CD4-positive, alpha-beta T cell treated with Interleukin-2 at 100 ng/mL for 4 hours (primary cell): Measurements from ENCODE around the gene NRXN3.

Source experiments
- DNase-seq: peaks from one replicate; pipeline ENCODE4 v3.0.0-alpha.2; 2020; ENCODE audit warnings: low spot score

NRXN3 gene

DNA sequence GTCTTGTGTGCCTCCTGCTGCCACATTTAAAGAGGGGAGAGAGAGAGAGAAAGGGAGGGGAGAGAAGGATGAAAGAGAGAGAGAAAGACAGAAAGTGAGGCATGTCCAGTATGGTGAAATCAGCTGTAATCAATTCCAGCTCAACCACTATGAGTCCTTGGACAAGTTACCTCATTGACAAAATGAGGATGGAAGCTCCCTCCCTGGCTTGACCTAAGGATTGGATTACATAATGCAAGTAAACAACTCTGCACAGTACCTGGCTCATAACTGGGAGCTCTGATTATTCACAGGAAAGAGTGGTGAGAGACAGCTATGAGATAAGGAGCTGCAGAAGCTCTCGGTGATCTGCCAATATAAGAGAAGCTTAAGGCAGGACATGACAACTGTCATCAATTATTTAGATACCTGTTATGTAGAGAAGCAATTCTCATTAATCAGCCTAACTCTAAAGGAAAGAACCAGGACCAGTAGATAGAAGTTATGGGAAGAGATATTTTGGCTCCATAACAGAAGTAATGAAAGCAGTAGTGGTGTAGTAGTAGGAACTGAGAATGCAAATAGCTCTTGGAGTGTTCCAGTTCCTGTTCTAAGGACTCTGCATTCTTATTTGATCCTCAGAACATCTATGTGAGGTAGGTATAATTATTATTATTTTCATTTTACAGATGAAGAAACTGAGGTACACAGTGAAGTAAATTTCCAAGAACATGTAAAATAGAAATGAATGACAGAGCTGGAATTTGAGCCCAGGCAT lies 1249.6 kb downstream of the NRXN3 start:
- no peak for DNase-seq

DNA sequence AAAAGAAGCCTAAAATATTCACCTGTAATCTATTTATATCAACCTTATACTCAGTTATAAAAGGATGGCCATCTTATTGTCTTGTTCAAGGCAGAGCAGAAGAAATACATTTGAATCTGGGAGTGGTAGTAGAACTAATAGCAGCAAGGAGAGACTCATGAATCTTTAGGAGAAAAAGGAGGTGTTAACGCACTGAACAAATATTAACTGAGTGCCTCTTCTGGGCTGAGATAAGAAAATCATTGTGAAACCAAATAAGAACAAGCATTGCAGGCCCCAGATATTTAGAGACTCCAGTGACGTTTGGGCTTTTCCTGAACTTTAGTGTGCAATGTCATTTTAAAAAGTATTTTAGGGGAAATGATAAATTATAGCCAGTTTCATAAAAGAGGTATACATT lies 1250.6 kb downstream of the NRXN3 start:
- DNase-seq: no peak

DNA sequence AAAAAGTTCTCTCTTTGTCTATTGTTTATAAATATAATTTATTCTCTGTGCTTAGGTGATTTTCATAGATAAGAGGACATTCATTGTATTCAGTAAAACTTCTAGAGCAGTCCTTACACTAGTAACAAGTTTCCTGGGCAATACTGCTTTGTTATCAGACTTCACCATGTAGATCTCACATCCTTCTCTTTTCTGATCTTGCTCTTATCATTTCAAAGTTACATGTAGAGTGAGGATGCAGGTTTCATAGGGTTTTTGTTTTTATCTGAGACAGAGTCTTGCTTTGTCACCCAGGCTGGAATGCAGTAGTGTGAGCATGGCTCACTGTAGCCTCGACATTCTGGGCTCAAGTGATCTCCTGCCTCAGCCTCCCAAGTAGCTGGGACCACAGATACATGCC lies 1251.6 kb downstream of the NRXN3 start:
- DNase-seq: no peak

DNA sequence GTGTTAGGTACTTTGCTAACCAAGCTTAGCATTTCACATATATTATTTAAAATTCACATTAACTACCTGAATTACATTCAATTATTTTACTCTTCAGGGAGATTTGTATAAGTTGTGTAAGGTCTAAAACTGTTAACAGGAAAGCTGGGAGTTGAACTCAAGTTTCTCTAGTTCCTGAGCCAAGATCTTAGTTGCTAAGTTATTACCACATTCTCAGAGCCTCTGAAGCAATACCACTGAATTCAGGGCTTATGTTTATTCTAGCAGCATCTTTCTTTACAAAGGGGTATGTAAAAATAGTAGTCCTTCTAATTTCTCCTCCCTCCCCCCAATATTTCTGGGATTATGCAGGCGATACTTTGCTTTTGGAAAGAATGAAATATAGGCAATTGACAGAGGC lies 1254.3 kb downstream of the NRXN3 start:
- no peak for DNase-seq

DNA sequence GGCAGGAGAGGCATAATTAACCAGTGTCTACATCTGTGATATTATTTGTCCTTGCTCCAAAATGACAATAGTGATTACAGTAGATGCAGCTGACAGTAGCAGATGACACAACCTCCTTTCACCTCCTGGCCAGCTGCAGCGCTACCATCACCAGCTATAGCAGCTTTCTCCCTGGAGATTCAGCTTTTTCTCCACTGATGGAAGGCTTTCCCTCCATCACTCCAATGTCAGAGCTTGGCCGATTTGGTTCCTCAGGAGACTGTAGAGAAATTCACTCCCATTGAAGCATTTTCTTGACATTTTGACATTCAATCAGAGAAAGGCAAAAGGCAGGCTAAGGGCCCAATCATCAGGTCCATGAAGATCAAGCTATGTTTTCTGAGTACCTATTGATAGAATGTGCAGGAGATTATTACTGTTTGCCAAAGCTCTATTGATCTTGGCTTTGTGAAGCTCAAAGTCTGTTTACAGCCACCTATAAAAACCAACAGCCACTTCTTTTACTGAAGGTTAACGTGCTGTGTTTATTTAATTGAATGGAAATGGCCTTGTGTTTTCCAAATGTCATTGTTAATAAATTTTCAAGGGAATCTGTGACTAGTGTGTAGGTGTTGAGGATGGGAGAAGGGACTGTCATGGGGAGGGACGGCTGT lies 1256.1 kb downstream of the NRXN3 start:
- no peak for DNase-seq

DNA sequence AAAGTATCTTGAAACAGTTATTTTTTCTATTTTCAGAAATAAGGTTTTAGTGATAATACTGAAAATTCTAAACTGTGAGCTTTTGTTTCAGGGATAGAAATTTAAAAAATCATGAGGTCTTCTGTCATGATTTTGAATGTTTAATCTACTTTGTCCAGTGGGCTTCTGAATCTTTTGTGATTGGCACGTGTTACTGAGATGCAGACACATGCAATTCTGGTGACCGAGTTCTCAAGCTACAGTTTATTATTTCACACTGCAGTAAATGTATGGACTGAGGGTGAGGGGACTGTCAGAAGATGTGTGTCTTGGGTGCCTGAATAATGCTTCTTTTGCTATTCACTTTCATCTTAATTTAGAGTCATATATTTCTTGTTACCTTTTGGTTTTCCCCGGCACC lies 1262.5 kb downstream of the NRXN3 start:
- DNase-seq: no peak

DNA sequence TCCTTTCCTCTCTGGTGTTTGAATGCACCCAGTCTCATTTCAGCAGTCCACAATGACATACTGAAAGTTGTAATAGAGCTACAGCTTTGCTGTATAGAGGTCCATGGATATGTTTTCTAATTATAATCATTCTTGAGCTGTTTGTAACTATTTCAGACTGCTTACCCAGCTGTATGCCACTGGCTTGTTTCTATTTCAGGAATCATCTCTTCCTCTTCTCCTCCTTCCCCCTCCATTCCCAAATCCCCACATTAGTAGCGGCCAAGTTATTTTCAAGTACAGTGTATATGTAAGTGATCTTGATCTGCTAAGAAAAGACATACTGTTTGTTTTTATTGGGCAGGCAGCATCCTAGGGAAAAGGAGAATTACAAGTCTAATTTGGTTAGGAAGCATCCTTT lies 1266.2 kb downstream of the NRXN3 start:
- DNase-seq: no peak

DNA sequence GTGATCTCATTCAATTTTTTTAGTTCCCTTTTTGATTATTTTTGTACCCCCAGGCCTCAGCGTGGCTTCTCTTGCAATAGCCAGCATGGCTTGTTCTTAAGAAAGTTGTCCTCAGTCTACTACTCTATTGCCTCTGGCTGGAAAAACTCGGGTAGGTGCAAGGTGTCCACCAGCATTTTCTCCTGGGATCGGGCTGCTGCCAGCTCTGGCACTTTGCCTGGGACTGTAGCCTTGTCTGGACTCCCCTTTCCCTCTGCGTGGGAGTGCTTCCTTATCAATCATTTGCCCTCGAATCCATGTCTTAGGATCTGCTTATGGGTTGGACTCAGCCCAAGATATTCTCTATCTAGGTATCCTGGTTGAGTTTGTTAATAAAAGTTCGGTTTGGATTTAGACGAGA lies 1267.8 kb downstream of the NRXN3 start:
- no peak for DNase-seq

DNA sequence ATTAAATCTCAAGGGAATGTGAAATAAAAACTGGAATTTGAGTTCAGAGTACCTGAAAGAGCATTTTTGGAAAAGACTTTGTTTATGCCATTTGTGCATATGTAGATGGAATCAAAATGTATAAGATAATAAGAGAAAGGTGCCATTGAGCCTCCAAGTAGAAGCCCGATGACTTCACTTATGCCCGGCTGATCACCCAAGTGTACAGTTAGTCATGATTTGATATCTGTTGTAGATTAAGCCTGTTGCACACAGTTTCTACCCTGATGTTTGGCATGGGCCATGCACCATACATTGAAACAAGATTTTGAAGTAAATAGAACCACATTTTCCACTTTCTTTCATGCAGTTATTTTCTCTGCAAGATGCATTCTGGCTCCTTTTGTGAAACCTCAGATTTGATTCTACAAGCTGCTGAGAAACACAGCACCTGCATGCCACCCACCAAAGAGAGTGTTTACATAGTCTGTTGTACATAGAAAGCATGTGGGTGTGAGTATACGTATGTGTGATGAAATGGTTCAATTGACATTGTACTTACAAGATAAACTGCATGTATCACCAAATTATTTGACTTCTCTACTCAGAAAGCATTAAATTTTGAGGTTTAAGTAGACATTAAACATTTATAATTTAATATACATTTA lies 1268.6 kb downstream of the NRXN3 start:
- no peak for DNase-seq

DNA sequence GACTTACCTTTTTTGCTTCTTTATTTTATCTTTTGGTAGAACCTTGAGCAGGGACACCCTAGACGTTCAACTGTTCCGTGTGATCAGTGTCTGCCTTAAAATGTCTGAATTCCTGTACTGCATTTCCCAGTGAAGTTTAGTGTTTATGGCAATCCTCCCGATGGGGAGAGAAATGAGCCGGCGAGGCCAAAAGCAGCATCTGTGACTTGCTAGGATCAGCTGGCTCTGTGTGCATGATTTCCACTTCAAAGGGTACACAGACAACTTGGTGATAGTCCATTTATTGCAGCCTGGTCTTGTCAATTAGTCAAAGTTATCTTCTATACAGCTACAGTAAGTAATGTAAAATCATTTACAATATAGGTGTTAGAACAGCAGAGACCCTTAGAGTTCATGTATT lies 1272.6 kb downstream of the NRXN3 start:
- DNase-seq: no peak

DNA sequence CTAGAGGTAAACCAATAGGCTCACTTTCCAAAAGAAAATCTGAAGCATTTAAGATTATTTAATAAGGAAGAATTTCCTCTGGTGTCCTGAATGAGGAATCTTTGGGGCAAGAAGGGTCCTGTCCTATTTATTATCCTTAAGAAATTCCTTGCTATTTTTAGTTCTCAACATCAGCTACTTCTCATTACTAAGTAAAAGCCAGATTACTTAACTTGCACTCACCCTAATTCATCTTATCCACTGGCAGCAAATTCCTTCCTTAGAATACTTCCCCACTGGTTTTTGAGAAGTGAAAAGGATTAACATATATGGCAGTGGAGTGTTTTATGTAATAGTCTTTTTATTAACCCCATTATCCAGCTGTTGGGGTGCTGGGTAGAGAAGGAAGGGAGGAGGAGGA lies 1273.4 kb downstream of the NRXN3 start:
- DNase-seq: no peak

DNA sequence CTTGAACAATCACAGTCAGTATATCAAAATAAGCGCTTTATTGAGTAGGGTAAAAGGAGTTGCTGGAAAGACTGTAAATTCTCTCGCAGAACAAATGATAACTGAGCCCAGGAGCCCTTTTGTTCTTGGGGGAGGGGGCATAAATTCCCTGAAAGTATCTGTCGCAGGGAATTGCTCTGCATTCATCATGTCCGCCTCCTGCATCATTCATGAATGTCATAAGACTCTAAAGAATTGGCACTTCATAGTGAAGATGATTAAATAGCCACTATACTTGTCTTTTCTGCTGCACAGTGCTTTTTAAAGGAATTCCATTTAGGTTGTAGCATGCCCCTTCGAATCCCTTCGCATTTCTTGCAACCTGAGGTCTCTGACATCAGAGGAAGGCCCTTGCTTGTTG lies 1278.8 kb downstream of the NRXN3 start:
- no peak for DNase-seq

DNA sequence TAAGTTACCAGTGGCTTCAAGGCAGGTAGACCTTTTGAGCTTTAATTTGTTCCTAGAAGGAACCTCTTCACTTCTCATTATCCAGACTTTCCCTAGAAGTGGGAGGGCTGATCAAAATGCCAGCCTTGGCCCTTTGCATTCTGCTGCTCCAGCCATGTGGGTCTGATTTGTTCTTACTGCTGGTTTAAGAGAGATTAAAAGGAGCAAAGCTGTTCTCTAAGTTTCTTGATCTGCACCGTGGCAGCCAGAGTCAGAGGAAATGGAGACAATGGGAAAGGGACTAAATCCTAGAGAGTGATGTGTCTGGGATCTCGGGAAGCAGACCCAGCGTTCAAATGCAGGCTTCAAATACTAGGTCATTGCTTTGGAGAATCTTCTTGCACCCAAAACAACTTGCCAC lies 1281.4 kb downstream of the NRXN3 start:
- no peak for DNase-seq

DNA sequence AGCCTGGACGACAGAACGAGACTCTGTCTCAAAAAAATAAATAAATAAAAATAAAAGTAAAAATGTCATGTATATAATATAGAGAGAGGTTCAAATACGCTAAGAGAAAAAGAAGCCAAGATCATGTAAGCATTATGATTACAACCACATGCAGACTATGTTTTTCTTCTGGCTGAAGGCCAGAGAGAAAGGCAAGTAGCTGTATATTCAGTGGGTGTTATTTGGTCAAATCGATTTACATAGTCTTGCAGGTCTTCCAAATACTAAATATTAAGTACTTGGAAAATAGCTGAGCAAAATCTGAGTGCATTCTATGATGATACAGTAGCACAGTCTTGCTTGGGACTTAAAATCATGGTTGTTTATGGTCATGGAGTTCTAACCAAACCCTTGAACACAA lies 1283.1 kb downstream of the NRXN3 start:
- no peak for DNase-seq

DNA sequence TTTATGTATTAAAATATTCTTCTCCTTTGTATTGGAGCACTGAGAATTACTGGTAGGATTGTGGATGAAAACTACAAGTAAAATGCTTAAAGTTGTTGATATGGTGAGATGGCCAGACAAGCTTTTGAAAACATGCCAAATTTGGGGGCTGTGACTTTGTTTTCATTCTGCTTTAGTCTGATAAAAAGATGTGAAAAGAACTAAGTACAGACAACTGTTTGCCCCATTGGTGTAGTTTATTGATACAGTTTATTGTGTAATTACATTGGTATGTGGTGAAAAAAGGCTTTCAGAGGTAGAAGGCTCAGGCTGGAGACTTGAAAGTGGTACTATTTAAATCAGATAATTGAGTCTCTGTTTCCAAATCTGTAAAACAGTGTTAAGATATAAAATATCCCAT lies 1294.3 kb downstream of the NRXN3 start:
- no peak for DNase-seq

DNA sequence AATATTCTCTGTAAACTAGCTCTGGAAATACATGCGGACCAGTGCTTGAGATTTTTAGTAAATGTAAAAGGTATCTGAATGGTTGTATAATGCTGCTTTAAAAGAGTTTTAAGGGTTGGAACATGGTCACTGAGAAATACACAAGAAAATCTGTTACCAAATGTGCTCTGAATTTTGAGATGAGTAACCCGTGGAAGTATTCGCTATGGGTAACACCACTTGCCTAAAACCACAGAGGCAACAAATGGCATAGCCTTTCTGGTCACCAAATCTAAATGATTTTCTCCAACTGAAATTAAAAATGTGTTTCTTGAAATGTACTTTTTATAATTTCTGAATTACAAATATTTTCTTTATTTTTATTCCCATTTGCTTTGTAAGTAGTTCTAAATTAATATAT lies 1295.5 kb downstream of the NRXN3 start:
- DNase-seq: no peak

DNA sequence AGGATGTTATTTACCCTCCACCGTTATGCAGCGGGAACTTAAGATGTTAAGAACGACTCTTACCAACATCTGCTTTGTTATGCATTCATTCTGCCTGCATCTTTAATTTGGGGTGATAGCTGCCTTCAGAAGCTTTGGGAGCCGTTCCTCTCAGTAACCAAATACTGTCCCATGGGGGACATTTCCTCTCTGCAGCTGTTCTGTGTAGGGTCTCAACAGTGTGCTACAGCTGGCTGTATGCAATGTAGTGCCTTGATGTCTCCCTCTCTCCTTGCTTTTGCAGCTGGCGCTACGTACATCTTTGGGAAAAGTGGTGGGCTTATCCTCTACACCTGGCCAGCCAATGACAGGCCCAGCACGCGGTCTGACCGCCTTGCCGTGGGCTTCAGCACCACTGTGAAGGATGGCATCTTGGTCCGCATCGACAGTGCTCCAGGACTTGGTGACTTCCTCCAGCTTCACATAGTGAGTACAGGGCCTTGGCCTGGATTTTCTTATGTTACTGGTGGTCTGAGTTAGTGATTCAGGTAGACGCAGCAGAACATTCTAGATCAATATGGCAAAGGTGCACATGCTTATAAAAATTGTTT lies 1296.9 kb downstream of the NRXN3 start:
- DNase-seq: no peak

DNA sequence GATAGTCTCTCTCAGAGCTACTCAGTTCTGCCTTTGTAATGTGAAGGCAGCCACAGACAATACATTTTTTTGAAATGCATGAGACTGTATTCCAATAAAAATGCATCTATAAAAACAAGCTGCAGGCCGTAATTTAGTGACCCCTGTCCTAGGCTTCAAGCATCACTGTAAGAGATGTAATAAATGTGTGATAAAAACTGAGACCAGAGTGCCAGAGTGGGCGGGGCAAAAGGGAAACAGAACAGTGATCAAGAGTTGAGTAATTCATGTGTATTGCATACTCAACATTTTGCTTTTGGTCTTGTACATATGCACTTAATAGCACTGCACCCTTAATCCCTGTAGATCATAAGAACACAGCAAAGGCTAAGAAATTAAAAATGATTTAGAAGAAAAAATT lies 1297.7 kb downstream of the NRXN3 start:
- no peak for DNase-seq

DNA sequence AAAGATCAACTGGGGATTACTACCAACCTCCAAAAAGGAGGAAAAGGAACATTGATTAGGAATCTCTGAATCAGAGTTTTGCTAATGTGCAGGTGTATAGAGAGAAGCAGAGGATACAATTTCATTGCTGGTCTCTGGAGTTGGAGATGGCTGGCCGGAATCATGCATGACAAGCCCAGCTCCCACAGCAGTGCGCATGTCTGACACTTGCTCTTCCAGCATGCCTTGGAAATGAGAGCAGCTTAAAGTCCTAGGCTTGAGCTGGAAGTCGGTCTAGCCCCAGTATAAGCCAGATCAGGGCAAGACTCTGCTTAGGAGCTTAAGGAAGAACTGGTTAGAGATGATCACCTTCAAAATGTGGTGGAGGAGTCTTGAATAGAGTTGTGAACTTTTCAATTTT lies 1298.3 kb downstream of the NRXN3 start:
- no peak for DNase-seq

DNA sequence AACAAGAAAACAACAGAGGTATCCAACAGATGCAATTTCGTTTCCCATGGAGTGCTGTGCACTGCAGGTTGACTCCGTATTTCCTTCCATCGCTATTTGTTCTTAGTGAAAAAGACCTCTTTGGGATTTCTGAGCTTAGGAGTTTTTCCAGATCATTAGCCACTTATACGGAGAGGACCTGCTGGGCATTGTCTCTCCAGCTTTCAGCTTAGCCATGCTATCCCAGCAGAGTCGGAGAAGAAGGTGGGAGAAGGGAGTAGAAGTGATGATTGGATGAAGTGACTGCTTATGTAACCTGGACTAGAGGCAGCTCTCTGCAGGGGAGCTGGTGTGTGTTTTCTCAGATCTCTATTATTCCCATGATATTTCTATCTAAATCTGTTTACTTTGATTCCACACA lies 1303.5 kb downstream of the NRXN3 start:
- DNase-seq: no peak

DNA sequence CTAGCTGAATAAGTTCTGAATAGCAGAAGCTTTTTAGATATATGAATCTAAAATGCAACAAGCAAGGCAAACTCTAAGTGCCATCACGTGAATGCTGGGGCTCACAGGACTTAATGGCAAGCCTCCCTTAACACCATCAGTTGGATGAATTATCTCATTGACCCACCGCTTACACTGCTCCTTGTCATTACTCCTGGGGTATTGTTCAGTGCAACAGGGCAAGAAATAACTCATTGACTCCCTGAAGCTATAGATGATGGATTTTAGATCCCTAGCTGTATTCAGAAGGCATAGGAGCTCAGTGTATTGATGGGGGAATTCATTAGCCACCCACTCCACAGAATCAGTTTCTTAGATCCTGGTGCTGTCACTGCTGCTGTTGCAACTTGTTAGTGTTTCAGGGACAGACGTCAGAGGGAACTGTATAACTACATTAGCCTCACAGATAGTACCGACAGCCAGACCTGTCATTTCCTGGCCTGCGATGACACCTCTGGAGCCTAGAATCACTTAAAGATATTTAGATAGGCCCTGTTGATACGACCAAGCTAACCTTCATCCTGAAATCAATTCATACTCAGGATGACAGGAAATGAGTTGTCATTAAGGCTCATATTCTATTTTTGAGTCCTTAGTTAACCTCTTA lies 1305.8 kb downstream of the NRXN3 start:
- DNase-seq: no peak

DNA sequence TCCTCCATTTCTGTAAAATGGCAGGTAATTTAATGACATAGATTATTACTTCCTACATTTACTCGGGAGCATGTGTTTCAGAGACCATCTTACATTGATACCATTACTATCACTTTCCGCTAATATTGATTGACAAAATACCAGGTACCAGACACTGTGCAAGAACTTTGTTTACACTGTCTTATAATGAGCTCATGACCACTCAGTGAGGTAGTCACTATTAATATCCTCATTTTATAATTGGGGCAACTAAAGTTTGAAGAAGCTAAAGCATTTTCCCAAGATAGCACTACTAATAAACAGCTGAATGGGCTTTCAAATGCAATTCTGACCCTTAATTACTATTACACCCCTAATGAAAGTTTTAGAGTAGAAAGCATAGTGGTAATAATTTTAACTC lies 1306.4 kb downstream of the NRXN3 start:
- DNase-seq: no peak

DNA sequence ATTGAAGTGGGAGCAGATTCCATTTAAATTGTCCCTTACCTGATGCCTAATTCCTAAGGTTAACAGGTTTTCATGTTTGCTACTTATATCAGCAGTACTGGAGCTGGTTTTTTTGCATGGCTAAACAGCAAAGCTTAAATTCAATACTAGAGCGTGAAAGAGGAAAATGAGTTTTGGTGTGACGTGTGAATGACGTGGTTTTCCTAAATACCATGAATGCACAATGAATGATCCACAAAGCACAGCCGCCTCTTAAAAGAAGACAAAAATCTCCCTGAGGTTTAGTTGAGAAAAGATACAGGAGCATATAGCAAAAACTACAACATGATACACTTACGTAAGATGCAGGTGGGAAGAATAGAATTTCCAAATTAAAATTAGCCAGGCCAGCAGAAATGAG lies 1310.0 kb downstream of the NRXN3 start:
- no peak for DNase-seq
